BJ (cell line): ENCODE measurements around the gene RAD51B. TPM values are rescaled to one million over a fixed set of nuclear protein-coding genes. Genes with fewer than 3 reads are reported as not detected.

Experiments
- CTCF ChIA-PET: fragments of 350-600 bp; formaldehyde crosslinking; extraction: SDS; loops from one replicate; lab custom pipeline; 2021; ENCODE audit warnings: antibody characterized with exemption, inconsistent platforms; lab: Yijun Ruan, JAX
- POLR2A ChIA-PET: fragments of 300-600 bp; sonication (Branson Sonifier 250); formaldehyde crosslinking; extraction: SDS; loops from one replicate; lab custom pipeline; 2021; ENCODE audit warnings: antibody characterized with exemption; lab: Charles Lee
- DNase-seq: peaks from one replicate; pipeline ENCODE4 v3.0.0-alpha.2; 2011; ENCODE audit warnings: low read depth
- H3K27me3 ChIP-seq: 2 replicates; pipeline ENCODE4 v1.6.0; 2011; ENCODE audit warnings: low read length; ENCODE audit not compliant: control insufficient read depth, insufficient read depth
- H3K36me3 ChIP-seq: 2 replicates; pipeline ENCODE4 v1.5.1; 2011; ENCODE audit warnings: low read length; ENCODE audit not compliant: control insufficient read depth, insufficient read depth
- H3K4me3 ChIP-seq: 2 replicates; pipeline ENCODE4 v1.5.1; 2011; ENCODE audit warnings: low read depth, mild to moderate bottlenecking, control low read depth, low read length
- CTCF ChIP-seq: IDR thresholded peaks from 2 replicates; pipeline ENCODE4 v1.5.1; 2011; ENCODE audit warnings: low read depth, mild to moderate bottlenecking, control low read depth, inconsistent platforms, low read length, moderate library complexity; ENCODE audit not compliant: insufficient read depth
- polyA plus RNA-seq: library from polyadenylated mRNA; depleted of rRNA; stranded (reverse); fragments of >200 nt; gene quantifications from 2 replicates; pipeline ENCODE4 v1.2.3, GENCODE V29; 2011

Gene RAD51B
- polyA plus RNA-seq, 1 experiment = 5.6 TPM

- DNase-seq = no peak
- no peaks in the 10 kb centered on the region for H3K27me3 ChIP-seq
- TF ChIP-seq CTCF = no peak
- CTCF ChIA-PET = interaction anchor here (1.3 kb wide), 1 partner anchor 563 kb away, joined by 5 read pairs; no protein-coding TSS in a partner anchor
- POLR2A ChIA-PET = no interaction called here
- no peak overlapping the region for H3K4me3 ChIP-seq
- no peaks in the 10 kb centered on the region for H3K36me3 ChIP-seq
These were observed 433.7 kb downstream of the RAD51B start for GRCh38 chr14:68253160-68253780.

- no peak for TF ChIP-seq CTCF
- Histone ChIP-seq H3K27me3 (no peaks in the 10 kb centered on the region), H3K36me3 (no peaks in the 10 kb centered on the region), H3K4me3 (no peak overlapping the region)
- DNase-seq = no peak
- CTCF ChIA-PET = interaction anchor here (1.0 to 1.3 kb wide), 3 partner anchors 29 to 562 kb away, joined by 3 to 5 read pairs (median 4); no protein-coding TSS in a partner anchor
- POLR2A ChIA-PET = no interaction called here
These were observed 434.4 kb downstream of the RAD51B start for GRCh38 chr14:68253878-68254528.

- H3K4me3 ChIP-seq = no peak overlapping the region
- no peaks in the 10 kb centered on the region for H3K36me3 ChIP-seq
- TF ChIP-seq CTCF = no peak
- H3K27me3 ChIP-seq = no peaks in the 10 kb centered on the region
- no peak for DNase-seq
- CTCF ChIA-PET = interaction anchor here (0.6 to 1.3 kb wide), 4 partner anchors 28 to 561 kb away, joined by 3 to 5 read pairs (median 4); no protein-coding TSS in a partner anchor
- POLR2A ChIA-PET = no interaction called here
These were observed 435.3 kb downstream of the RAD51B start for GRCh38 chr14:68254669-68255527.

GRCh38 chr14:68255693-68256178 lies 436.2 kb downstream of the RAD51B start:
- ChIA-PET CTCF (interaction anchor here (0.6 to 1.0 kb wide), 2 partner anchors 397 to 539 kb away, joined by 3 read pairs; no protein-coding TSS in a partner anchor), POLR2A (no interaction called here)
- peak; percentile 58 for DNase-seq
- Histone ChIP-seq H3K36me3 (no peaks in the 10 kb centered on the region), H3K27me3 (no peaks in the 10 kb centered on the region), H3K4me3 (no peak overlapping the region)
- TF ChIP-seq CTCF = no peak
